ENCODE data around the gene TLDC2. TPM values are rescaled to one million over a fixed set of nuclear protein-coding genes. Genes with fewer than 3 reads are reported as not detected.
"Not testable (repeated sequence)": the region's sequence is repeated elsewhere in the genome, so short reads cannot be mapped to it uniquely, and the experiment has no call there.

Gene TLDC2
- total RNA-seq, 2 donors from 2014 or later: 0.18 TPM; not detected in 1

- no peak for ATAC-seq
- intact Hi-C loops (cut with DNase I): loop anchor here (10.0 kb wide), 1 partner anchor 90 kb away; the partner anchor contains the start of gene DSN1 (in 2 of the 2)
- DNase-seq: no peak
Observed at GRCh38 chr20:36865076-36865860, 10.7 kb upstream of the TLDC2 start.

GRCh38 chr20:36865861-36866149, 10.1 kb upstream of the TLDC2 start:
- no peak for DNase-seq
- ATAC-seq: no peak
- intact Hi-C loops (cut with DNase I): loop anchor here (10.0 kb wide), 1 partner anchor 91 kb away; the partner anchor contains the start of gene DSN1 (in 2 of the 2)

- DNase-seq (no peak), ATAC-seq (no peak)
- intact Hi-C loops (cut with DNase I): loop anchor here (10.0 kb wide), 1 partner anchor 91 kb away; the partner anchor contains the start of gene DSN1 (in 2 of the 2)
Observed at GRCh38 chr20:36866164-36866563, 9.8 kb upstream of the TLDC2 start.

GRCh38 chr20:36866681-36867495, 9.1 kb upstream of the TLDC2 start:
- intact Hi-C loops (cut with DNase I): loop anchor here (10.0 kb wide), 1 partner anchor 92 kb away; the partner anchor contains the start of gene DSN1 (in 2 of the 2)
- ATAC-seq (no peak), DNase-seq (no peak)

GRCh38 chr20:36871640-36872570, 4.0 kb upstream of the TLDC2 start:
- no peak for ATAC-seq
- no peak for DNase-seq
- intact Hi-C loops (cut with DNase I): no loop called here

- ATAC-seq (peak in 1 of 2 donors; percentile 15), DNase-seq (no peak)
- intact Hi-C loops (cut with DNase I): no loop called here
Observed at GRCh38 chr20:36872852-36873251, 3.1 kb upstream of the TLDC2 start.

GRCh38 chr20:36873498-36874189, 2.3 kb upstream of the TLDC2 start:
- intact Hi-C loops (cut with DNase I): no loop called here
- ATAC-seq (no peak), DNase-seq (no peak)

GRCh38 chr20:36875093-36875492, 845 bp upstream of the TLDC2 start:
- DNase-seq; intact Hi-C loops (cut with DNase I); ATAC-seq: not testable (repeated sequence)

- intact Hi-C loops (cut with DNase I): no loop called here
- no peak for ATAC-seq
Observed at GRCh38 chr20:36876473-36876833, 515 bp downstream of the TLDC2 start.

GRCh38 chr20:36878941-36879340, 3.0 kb downstream of the TLDC2 start:
- no peak for ATAC-seq
- intact Hi-C loops (cut with DNase I): no loop called here
- no peak for DNase-seq

More at GRCh38 chr20:36876473-36876833, 515 bp downstream of the TLDC2 start:
- no peak for DNase-seq

GRCh38 chr20:36880741-36881250, 4.9 kb downstream of the TLDC2 start:
- ATAC-seq (no peak), DNase-seq (no peak)
- intact Hi-C loops (cut with DNase I): no loop called here

GRCh38 chr20:36881331-36881730, 5.4 kb downstream of the TLDC2 start:
- ATAC-seq (no peak), DNase-seq (no peak)
- intact Hi-C loops (cut with DNase I): no loop called here

- ATAC-seq (no peak), DNase-seq (no peak)
- intact Hi-C loops (cut with DNase I): no loop called here
Observed at GRCh38 chr20:36881888-36882287, 6.0 kb downstream of the TLDC2 start.

- intact Hi-C loops (cut with DNase I): no loop called here
- DNase-seq: no peak
- ATAC-seq: no peak
Observed at GRCh38 chr20:36883977-36884535, 8.1 kb downstream of the TLDC2 start.

GRCh38 chr20:36885356-36885755, 9.4 kb downstream of the TLDC2 start:
- DNase-seq (no peak), ATAC-seq (no peak)
- intact Hi-C loops (cut with DNase I): no loop called here

- DNase-seq (peak; percentile 84), ATAC-seq (peak; percentile 86 to 89)
- intact Hi-C loops (cut with DNase I): no loop called here
Observed at GRCh38 chr20:36886859-36887751, 11.2 kb downstream of the TLDC2 start.

GRCh38 chr20:36887752-36888090, 11.8 kb downstream of the TLDC2 start:
- DNase-seq (no peak), ATAC-seq (no peak)
- intact Hi-C loops (cut with DNase I): no loop called here
